Panc1 (cell line): ENCODE results near the gene MAPKAPK5.

Source experiments
- POLR2AphosphoS5 ChIP-seq: IDR thresholded peaks from 2 replicates; pipeline ENCODE4 v1.6.1; 2012; ENCODE audit warnings: mild to moderate bottlenecking, low read depth, low read length, moderate library complexity
- TCF7L2 ChIP-seq: IDR thresholded peaks from 2 replicates; pipeline ENCODE4 v1.6.1; 2011; ENCODE audit warnings: mild to moderate bottlenecking, low read depth, low read length, inconsistent platforms
- TF ChIP-seq, protein P1 (sequence below): fragments of 450-650 bp; IDR thresholded peaks from 2 replicates; pipeline ENCODE4 v1.5.1; 2017; ENCODE audit warnings: mild to moderate bottlenecking

DNA sequence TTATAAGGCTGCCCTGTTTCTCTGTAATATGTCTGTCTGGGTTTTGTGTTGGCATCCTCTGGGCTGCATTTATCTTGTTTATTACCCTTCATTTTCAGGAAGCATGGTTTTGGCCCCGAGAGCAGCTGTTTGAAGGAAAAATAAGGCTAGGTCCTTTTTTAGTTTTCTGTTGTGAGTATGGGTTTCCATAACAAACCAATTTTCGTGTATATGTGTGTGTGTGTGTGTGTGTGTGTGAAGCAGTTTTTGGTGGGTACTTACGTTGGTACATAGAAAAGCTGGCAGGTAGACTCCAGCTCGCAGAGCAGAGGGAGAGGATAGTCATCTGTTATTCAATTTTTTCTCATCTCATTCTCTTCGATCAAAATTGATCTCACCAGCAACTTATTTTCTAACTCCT is 52.5 kb downstream of the MAPKAPK5 start:
- TF ChIP-seq, protein P1, sequence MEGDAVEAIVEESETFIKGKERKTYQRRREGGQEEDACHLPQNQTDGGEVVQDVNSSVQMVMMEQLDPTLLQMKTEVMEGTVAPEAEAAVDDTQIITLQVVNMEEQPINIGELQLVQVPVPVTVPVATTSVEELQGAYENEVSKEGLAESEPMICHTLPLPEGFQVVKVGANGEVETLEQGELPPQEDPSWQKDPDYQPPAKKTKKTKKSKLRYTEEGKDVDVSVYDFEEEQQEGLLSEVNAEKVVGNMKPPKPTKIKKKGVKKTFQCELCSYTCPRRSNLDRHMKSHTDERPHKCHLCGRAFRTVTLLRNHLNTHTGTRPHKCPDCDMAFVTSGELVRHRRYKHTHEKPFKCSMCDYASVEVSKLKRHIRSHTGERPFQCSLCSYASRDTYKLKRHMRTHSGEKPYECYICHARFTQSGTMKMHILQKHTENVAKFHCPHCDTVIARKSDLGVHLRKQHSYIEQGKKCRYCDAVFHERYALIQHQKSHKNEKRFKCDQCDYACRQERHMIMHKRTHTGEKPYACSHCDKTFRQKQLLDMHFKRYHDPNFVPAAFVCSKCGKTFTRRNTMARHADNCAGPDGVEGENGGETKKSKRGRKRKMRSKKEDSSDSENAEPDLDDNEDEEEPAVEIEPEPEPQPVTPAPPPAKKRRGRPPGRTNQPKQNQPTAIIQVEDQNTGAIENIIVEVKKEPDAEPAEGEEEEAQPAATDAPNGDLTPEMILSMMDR: no peak
- TF ChIP-seq POLR2AphosphoS5 (no peak), TCF7L2 (no peak)
